ENCODE results near the gene LRRC8D.
"Not testable (repeated sequence)": the region's sequence is repeated elsewhere in the genome, so short reads cannot be mapped to it uniquely, and the experiment has no call there.

Gene LRRC8D

DNA sequence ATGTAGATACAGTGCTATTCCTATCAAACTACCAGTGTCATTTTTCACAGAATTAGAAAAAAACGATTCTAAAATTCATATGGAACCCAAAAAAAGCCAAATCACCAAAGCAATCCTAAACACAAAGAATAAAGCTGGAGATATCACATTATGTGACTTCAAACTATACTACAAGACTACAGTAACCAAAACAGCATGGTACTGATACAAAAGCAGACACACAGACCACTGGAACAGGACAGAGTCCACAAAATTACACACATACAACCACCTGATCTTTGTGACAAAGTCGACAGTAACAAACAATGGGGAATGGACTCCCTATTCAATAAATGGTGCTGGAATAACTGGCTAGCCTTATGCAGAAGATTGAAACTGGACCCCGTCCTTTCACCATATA lies 102.7 kb downstream of the LRRC8D start:
- TF ChIP-seq POLR2A (IDR thresholded peaks at IDR 0.05; ENCODE audit: low read length) (no peak), GATA1 (IDR thresholded peaks at IDR 0.05; ENCODE audit: low read depth, low read length) (no peak)
- DNase-seq = no peak

DNA sequence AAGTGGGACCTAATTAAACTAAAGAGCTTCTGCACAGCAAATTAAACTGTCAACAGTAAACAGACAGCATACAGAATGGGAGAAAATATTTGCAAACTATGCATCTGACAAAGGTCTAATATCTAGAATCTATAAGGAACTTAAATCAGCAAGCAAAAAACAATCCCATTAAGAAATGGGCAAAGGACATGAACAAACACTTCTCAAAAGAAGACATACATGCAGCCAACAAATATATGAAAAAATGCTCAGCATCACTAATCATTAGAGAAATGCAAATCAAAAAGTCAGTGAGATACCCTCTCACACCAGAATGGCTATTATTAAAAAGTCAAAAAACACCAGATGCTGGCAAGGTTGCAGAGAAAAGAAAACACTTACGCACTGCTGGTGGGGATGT lies 103.2 kb downstream of the LRRC8D start:
- not testable (repeated sequence) for DNase-seq

DNA sequence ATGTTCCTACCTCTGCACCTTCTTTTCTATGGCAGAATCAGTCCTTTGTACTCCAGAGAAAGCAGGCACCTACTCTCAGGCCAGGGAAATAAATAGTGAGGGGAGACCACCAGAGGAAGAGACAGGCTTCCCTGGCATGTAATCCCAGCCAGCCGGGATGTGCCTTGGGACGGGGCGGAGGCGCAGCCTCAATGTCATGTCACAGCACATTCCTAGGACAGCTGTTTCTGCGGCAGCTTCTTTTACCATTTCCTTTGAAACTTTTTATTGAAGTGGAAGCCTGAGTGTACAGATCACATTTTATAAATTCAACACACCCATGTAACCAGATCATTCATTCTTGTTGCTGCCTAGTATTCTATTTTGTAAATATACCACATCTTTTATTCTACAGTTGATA lies 106.2 kb downstream of the LRRC8D start:
- DNase-seq = no peak

DNA sequence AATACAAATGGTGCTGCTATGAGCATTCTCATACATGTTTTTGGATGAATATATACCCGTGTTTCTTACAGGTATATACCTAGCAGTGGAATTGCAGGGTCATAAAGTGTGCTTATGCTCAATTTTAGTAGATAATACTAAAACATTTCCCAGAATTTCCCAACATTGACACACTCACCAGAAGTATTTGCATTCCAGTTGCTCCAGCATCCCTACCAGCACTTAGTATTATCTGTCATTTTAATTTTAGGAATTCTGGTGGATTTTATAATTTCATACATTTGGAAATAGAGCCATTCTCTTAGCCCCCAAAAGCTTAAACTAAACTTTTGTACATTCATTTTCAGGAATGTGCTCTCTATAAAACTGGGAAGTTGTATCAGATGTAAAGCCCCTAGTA lies 106.6 kb downstream of the LRRC8D start:
- DNase-seq = no peak
- TF ChIP-seq GATA1 (IDR thresholded peaks at IDR 0.05; ENCODE audit: low read depth, low read length) (no peak), POLR2A (IDR thresholded peaks at IDR 0.05; ENCODE audit: low read length) (no peak)

More for the DNA sequence above, 106.2 kb downstream of the LRRC8D start:
- TF ChIP-seq POLR2A (IDR thresholded peaks at IDR 0.05; ENCODE audit: low read length) (no peak), GATA1 (IDR thresholded peaks at IDR 0.05; ENCODE audit: low read depth, low read length) (no peak)

DNA sequence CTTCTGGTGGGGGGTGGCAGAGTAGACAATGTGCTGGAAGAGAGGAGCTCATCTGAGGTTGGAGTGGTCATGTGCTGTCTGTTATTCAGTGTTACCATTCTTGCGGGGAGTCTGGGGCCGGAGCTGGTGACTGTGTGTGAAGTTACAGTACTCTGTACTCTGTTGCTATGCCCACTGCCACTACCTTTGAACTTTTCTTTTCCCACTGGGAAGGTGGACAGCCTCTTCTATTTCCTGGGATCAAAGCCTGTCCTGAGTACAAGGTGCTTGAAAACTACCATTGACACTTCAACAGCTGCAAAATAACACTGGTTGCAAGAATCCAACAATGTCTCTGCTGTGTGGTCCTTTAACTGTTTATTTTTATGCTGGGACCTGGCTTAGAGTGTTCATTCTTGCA lies 107.7 kb downstream of the LRRC8D start:
- no peak for DNase-seq
- TF ChIP-seq POLR2A (IDR thresholded peaks at IDR 0.05; ENCODE audit: low read length) = no peak
- no peak for TF ChIP-seq GATA1 (IDR thresholded peaks at IDR 0.05; ENCODE audit: low read depth, low read length)

DNA sequence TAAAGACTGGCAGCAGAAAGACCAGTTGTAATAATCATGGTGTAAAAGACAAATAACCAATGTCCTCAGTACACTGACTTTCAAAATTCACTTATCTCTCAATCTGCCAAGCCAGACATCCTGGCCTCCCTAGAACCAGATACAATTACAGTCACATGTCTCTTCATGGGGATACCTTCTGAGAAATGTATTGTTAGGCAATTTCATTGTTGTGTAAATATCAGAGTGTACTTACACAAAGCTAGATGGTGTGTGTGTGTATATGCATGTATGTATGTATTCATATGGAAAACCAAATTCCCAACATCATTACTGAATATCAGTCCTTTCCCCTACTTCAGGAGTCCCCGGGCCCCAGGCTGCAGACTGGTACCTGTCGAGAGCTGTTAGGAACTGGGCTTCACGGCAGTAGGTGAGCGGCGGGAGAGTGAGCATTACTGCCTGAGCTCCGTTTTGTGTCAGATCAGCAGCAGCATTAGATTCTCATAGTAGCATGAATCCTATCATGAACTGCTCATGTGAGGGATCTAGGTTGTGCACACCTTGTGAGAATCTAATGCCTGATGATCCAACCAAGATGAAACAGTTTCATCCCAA lies 108.7 kb downstream of the LRRC8D start:
- TF ChIP-seq POLR2A (IDR thresholded peaks at IDR 0.05; ENCODE audit: low read length) = no peak
- no peak for TF ChIP-seq GATA1 (IDR thresholded peaks at IDR 0.05; ENCODE audit: low read depth, low read length)

DNA sequence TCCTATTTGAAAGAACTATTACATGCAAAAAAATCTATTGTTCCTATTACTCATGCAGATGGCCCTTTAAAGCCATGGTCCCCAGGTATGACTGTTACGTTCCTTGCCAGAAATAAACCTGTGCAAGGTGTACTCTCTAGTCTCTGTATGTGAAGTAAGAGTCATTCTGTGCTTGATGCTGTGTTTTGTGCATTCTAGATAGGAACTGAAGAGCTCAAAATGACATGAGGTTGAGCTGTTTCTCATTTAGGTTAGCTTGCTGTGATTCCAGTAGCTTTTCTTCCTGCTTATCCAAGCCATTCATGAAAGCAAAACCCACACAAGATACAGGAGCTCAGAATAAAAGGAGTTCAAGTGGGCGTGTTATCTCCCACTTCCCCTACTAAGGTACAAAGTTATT lies 109.7 kb downstream of the LRRC8D start:
- TF ChIP-seq POLR2A (IDR thresholded peaks at IDR 0.05; ENCODE audit: low read length) (no peak), GATA1 (IDR thresholded peaks at IDR 0.05; ENCODE audit: low read depth, low read length) (no peak)
- DNase-seq = no peak

More for the DNA sequence above, 108.7 kb downstream of the LRRC8D start:
- DNase-seq = peak; percentile 35 to 54

DNA sequence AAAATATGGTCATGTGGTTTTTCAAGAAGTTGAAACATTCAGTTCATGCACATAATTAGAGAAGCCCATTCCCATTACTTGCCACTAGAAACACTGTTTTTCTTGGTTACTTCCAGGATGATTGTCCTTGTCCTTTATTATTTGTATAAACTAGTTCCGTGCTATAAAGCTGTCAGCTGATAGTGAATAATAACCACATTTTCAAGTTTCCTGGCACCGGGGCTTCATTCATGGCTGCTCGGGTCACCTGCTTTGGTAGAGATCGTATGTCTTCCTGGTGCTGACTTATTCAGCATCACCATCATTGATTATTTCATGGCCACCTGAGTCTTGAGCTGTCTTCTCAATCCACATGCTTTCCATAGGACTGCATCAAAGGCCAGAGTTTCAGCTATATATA lies 111.1 kb downstream of the LRRC8D start:
- DNase-seq = no peak
- TF ChIP-seq GATA1 (IDR thresholded peaks at IDR 0.05; ENCODE audit: low read depth, low read length) (no peak), POLR2A (IDR thresholded peaks at IDR 0.05; ENCODE audit: low read length) (no peak)

DNA sequence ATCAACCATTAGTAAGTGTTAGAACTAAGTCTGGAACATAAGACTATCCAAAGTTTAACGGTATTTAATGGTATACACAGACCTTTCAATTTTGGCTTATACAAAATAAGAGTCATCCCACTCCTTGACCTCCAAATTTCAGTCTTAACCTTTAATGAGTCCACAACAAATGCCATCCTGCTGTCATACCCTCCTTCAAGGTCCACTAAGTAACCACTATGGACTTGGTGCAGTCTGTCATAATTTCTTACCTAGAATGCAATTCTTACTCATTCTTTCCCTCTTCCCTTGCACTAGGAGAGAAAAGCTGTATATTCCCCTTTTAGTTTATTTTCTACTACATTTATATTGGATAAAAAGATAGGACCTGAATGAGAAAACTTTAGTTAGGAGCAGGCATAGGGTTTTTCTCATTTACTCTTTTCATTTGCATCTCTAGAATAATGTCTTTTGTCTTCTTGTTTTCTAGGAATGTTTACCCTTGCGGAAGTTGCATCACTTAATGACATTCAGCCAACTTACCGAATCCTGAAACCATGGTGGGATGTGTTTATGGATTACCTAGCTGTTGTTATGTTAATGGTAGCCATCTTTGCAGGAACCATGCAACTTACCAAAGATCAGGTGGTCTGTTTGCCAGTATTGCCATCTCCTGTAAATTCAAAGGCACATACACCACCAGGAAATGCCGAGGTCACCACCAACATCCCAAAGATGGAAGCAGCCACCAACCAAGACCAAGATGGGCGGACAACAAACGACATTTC lies 111.9 kb downstream of the LRRC8D start:
- TF ChIP-seq GATA1 (IDR thresholded peaks at IDR 0.05; ENCODE audit: low read depth, low read length) (no peak), POLR2A (IDR thresholded peaks at IDR 0.05; ENCODE audit: low read length) (no peak)
- no peak for DNase-seq

DNA sequence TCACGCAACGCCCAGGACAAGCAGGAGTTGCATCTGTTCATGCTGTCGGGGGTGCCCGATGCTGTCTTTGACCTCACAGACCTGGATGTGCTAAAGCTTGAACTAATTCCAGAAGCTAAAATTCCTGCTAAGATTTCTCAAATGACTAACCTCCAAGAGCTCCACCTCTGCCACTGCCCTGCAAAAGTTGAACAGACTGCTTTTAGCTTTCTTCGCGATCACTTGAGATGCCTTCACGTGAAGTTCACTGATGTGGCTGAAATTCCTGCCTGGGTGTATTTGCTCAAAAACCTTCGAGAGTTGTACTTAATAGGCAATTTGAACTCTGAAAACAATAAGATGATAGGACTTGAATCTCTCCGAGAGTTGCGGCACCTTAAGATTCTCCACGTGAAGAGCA lies 113.6 kb downstream of the LRRC8D start:
- no peak for DNase-seq
- TF ChIP-seq GATA1 (IDR thresholded peaks at IDR 0.05; ENCODE audit: low read depth, low read length) (no peak), POLR2A (IDR thresholded peaks at IDR 0.05; ENCODE audit: low read length) (no peak)

DNA sequence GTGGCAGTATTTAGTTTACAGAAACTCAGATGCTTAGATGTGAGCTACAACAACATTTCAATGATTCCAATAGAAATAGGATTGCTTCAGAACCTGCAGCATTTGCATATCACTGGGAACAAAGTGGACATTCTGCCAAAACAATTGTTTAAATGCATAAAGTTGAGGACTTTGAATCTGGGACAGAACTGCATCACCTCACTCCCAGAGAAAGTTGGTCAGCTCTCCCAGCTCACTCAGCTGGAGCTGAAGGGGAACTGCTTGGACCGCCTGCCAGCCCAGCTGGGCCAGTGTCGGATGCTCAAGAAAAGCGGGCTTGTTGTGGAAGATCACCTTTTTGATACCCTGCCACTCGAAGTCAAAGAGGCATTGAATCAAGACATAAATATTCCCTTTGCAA lies 114.4 kb downstream of the LRRC8D start:
- DNase-seq = no peak
- TF ChIP-seq GATA1 (IDR thresholded peaks at IDR 0.05; ENCODE audit: low read depth, low read length) (no peak), POLR2A (IDR thresholded peaks at IDR 0.05; ENCODE audit: low read length) (no peak)

DNA sequence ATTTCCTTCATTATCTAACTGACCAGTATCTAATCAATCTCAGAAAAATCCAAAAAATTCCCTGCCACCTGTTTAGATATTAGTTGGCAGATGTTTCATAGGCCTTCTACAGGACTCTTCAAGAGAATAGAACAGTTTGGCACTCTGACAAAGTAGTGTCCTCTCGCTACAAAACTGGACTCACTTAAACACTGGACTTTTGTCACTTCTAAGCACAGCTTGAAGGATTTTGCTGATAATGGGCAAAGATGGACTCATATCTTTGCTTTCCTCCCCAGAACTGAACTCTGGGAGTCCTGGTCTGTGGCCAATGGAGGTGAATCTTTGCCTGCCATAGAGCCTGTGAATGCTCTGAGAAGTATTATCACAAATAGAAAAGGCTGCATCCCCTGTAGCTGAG lies 115.9 kb downstream of the LRRC8D start:
- no peak for DNase-seq
- TF ChIP-seq GATA1 (IDR thresholded peaks at IDR 0.05; ENCODE audit: low read depth, low read length) (no peak), POLR2A (IDR thresholded peaks at IDR 0.05; ENCODE audit: low read length) (no peak)

DNA sequence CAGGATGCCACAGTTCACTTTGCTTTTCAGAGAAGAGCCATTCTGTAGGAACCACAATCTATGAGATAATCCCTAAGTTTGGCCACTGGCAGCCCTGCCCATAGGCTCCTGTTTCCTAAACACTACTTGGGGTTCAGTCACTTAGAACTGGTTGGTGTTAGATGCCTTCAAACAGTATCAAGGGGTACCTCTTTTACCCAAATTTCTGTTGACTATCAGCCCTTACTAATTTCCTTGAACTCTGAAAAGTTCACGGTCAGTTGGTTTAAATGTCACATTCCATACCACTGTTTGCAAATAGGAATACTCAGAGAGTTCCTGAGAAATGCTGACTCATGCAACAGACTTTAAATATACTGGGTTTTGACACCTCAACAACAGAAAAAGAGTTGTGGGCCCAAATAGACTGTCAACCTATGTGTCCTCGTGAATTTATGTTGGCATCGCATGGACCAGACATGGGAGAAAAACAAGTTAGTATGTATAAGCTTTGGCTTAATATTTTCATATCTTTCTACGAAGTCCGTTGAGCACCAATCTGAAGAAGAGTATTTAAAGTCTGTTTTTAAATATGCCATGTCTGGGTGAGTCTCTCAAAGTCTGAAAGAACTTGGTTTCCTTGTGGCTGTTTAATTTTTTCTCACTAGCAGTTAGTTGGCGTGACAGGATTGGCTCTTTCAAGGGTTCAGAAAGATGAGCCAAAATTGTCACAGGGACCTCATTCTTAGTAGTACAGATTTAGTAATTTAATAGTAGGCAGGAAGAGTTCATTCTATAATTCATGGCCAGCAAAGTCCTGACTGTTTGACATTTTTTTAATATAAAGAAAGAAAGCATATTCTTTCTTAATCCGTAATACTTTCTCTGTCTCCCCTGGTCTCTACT lies 117.6 kb downstream of the LRRC8D start:
- TF ChIP-seq GATA1 (IDR thresholded peaks at IDR 0.05; ENCODE audit: low read depth, low read length) (no peak), POLR2A (IDR thresholded peaks at IDR 0.05; ENCODE audit: low read length) (no peak)
- peak in 1 of 2 experiments; percentile 34 for DNase-seq

DNA sequence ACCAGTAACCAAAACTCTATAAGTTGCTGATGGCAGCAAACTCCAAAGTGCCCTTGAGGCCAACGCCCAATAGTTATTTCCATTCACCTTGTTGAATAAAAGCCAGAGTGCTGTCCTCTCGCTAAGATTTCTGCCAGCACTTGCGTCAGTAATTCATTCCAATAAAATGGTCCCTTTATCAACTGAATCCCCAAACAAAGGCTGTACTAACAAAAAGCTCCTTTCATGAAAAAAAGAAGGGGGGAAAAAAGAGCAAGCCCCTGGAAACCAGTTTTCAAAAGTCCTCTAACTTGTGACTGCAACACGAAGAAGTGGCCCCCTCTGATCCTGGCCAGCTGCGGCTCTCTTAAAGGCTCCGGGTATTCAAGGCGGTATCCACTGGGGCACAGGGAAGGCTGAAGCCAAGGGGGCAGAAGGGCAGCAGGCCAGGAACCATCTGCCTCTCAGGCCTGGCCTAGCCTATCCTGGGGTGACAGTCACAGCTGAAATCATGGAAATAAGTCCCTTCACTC lies 118.3 kb downstream of the LRRC8D start:
- DNase-seq = no peak
- TF ChIP-seq GATA1 (IDR thresholded peaks at IDR 0.05; ENCODE audit: low read depth, low read length) (no peak), POLR2A (IDR thresholded peaks at IDR 0.05; ENCODE audit: low read length) (no peak)
